Skeletal muscle tissue (tissue), 4 donors: ENCODE measurements around the gene AFF2. TPM values are rescaled to one million over a fixed set of nuclear protein-coding genes. Genes with fewer than 3 reads are reported as not detected.

ENCODE experiments used
- H3K27ac ChIP-seq: one replicate; pipeline ENCODE4 v1.7.0; 2013; ENCODE audit warnings: mild to moderate bottlenecking, low read depth, low read length, inconsistent platforms
- H3K27me3 ChIP-seq, 3 donors: one replicate each; pipeline ENCODE4 v1.7.0; 2013; ENCODE audit warnings: low read length in 3 of 3; ENCODE audit not compliant: control insufficient read depth in 3 of 3, insufficient read depth in 3 of 3
- H3K36me3 ChIP-seq, 3 donors: one replicate each; pipeline ENCODE4 v1.7.0; 2013; ENCODE audit warnings: low read length in 3 of 3; ENCODE audit not compliant: control insufficient read depth in 3 of 3, insufficient read depth in 3 of 3
- H3K4me1 ChIP-seq, 3 donors: one replicate each; pipeline ENCODE4 v1.7.0; 2013; ENCODE audit warnings: low read length in 3 of 3, mild to moderate bottlenecking in 3 of 3; ENCODE audit not compliant: control insufficient read depth in 3 of 3, insufficient read depth in 3 of 3
- H3K4me3 ChIP-seq, 3 donors: one replicate each; pipeline ENCODE4 v1.7.0; 2013; ENCODE audit warnings: low read length in 3 of 3
- H3K9ac ChIP-seq, 3 donors: one replicate each; pipeline ENCODE4 v1.7.0; 2013; ENCODE audit warnings: low read length in 3 of 3, mild to moderate bottlenecking in 3 of 3, moderate library complexity in 2 of 3, low read depth in 1 of 3
- H3K9me3 ChIP-seq, 3 donors: one replicate each; pipeline ENCODE4 v1.7.0; 2013; ENCODE audit warnings: low read length in 3 of 3; ENCODE audit not compliant: control insufficient read depth in 3 of 3
- total RNA-seq: library from RNA; depleted of rRNA; stranded (reverse); fragments of >200 nt; gene quantifications from one replicate; pipeline ENCODE4 v1.2.3, GENCODE V29; 2014
- donor health status: Osteomylitis.

AFF2 gene
- total RNA-seq, 1 donor from 2014 or later, result 2.6 TPM

DNA sequence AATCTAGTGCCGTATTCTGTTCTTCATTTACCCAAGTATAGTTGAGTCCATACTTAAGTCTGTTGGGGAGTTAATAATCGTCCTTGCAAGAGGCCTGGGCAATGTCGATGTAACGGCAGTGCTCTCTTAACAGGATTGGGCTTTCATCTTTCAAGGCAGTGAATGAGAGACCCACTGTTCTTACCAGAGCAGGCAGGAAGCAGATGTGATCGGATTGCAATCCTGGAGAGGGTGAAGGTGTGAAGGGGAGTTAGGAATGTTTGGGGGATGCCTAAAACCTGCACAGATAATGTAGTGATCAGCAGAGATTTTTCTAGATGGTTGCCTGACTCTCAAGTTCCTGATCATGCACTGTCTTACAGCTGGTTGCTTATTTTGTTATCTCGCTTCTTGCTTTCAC is 308.4 kb downstream of the AFF2 start:
- Histone ChIP-seq H3K27ac (no peak overlapping the region), H3K27me3 (no peaks in the 10 kb centered on the region), H3K9ac (no peak overlapping the region), H3K4me3 (no peak overlapping the region), H3K4me1 (no peaks in the 10 kb centered on the region), H3K36me3 (no peaks in the 10 kb centered on the region), H3K9me3 (no peaks in the 10 kb centered on the region)

DNA sequence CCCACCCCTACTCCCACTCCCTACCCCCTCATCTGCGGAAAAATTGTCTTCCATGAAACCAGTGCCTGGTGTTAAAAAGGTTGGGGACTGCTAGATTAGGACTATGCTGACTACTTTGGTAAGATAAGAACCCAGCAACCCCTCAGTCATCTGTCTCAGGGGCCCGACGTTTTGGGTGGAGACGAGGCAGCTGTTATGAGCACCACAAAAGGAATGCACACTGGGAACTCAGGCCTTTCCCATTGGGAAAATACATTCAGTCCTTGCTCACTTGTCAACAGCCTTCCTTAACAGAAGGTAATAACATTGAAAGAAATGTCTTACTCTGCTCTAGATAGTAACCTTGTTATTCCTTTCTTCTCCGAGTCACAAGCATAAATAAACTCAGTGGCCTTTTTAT is 310.8 kb downstream of the AFF2 start:
- Histone ChIP-seq H3K9me3 (no peaks in the 10 kb centered on the region), H3K4me1 (no peaks in the 10 kb centered on the region), H3K27ac (no peak overlapping the region), H3K27me3 (no peaks in the 10 kb centered on the region), H3K9ac (no peak overlapping the region), H3K36me3 (no peaks in the 10 kb centered on the region), H3K4me3 (no peak overlapping the region)

DNA sequence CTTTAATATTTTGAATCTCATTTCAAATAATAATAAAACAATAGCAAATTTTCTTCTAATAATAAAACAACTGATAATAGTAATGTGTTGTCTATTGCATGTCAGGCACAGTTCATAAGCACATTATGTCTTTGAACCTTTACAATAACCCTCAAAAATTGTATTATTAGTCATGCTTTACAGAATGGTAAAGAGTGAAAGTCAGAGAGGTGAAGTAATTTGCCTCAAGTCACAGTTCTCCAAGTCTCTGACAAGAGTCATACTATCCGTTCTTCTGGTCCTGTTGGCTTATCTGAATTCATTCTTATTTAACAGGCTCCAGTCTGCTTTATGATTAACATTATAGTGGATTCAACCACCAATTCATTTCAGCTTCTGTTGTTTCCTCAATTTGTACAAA is 313.0 kb downstream of the AFF2 start:
- no peaks in the 10 kb centered on the region for H3K4me1 ChIP-seq
- H3K36me3 ChIP-seq, result no peaks in the 10 kb centered on the region
- H3K27ac ChIP-seq, result no peak overlapping the region
- H3K4me3 ChIP-seq, result no peak overlapping the region
- no peaks in the 10 kb centered on the region for H3K27me3 ChIP-seq
- H3K9ac ChIP-seq, result no peak overlapping the region
- H3K9me3 ChIP-seq, result no peaks in the 10 kb centered on the region

DNA sequence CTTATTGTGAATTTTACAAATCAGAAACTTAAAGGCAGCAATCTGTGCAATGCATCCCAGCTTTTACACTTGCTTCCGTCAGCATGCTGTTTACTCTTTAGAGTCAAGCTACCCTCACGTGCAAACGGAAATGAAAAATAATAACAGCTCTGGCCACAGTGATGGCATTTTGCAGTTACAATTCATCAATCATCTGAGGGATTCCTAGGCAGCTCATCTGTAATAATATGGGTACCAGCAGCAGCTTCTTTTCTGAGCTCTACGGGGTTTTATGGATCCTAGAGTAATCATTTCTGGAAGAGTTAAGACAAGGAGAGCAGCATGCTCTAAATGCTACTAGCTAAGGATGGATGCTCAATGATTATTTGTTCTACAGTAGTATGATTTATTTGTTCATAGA is 313.6 kb downstream of the AFF2 start:
- H3K27me3 ChIP-seq, result no peaks in the 10 kb centered on the region
- H3K36me3 ChIP-seq, result no peaks in the 10 kb centered on the region
- no peak overlapping the region for H3K27ac ChIP-seq
- no peaks in the 10 kb centered on the region for H3K9me3 ChIP-seq
- H3K4me1 ChIP-seq, result no peaks in the 10 kb centered on the region
- H3K4me3 ChIP-seq, result no peak overlapping the region
- H3K9ac ChIP-seq, result no peak overlapping the region

DNA sequence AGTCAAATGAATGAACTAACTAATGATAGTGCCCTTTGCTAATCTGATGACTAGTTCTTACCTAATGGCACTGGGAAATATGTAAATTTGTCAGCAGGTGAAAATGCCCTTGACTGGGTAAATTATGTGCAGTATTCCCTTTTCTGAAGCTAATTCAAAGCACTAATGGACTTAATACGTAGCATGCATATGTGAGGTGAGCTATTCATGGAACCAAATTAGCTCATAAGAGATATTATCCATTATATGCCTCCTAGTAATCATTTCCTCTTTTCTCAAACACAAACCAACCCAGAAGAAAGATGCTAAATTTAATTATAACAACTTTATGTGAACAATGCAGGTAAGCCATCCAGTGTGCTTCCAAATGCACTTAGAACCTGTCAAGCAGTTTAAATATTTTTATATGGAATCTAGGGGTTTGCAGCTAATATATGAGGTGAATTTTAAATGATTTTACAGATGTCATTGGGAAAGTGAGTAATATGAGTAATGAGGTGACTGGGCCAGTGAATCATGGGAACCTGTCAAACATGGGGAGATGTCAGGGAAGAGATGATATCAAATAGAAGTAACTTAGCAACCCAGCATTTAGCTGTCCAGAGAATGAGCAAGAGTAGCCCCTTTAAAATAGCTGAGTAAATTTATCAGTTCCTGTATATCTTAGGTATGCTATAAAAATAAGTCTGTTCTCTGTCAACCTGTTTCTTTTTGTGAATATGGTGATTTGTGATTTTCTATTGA is 315.0 kb downstream of the AFF2 start:
- H3K4me1 ChIP-seq, result no peaks in the 10 kb centered on the region
- H3K27ac ChIP-seq, result no peak overlapping the region
- no peaks in the 10 kb centered on the region for H3K36me3 ChIP-seq
- no peak overlapping the region for H3K4me3 ChIP-seq
- H3K9me3 ChIP-seq, result no peaks in the 10 kb centered on the region
- no peak overlapping the region for H3K9ac ChIP-seq
- H3K27me3 ChIP-seq, result no peaks in the 10 kb centered on the region

DNA sequence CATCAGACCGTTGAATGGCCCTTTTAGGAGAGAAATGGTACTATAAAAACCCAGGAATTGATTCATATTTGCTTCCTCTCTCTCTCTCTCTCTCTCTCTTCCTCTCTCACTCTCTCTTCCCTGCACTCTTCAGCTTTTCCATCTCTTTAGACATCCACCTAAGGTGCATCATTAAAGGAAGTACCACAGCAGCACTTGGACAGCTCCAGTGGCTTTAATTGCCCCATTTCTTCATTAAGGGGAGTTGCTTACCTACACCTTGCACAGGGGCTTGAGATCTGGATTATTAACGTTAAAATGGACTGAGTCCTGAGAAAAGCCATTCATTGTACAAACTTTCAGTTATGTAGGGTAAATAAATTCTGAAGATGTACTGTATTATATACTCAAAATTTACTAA is 323.6 kb downstream of the AFF2 start:
- no peaks in the 10 kb centered on the region for H3K27me3 ChIP-seq
- no peaks in the 10 kb centered on the region for H3K9me3 ChIP-seq
- H3K9ac ChIP-seq, result no peak overlapping the region
- no peaks in the 10 kb centered on the region for H3K4me1 ChIP-seq
- no peak overlapping the region for H3K27ac ChIP-seq
- H3K4me3 ChIP-seq, result no peak overlapping the region
- H3K36me3 ChIP-seq, result no peaks in the 10 kb centered on the region

DNA sequence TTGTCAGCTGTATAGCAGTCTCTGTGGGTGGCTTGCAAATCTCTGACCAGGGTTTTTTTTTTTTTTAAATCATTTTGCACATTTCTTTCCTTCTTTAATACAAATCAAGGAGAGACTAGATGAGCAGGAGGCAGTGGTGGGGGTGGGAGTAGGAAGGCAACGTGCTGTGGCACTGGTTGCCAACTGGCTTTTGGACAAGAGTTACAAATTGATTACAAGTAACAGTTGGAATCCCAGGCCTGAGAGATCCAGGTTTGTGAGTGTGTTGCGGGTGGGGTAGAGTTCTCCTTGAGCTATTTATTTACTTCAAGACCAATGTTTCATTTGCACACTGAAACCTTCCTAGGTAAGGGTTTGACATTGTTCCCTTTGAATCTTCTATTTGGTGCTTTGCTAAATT is 325.3 kb downstream of the AFF2 start:
- Histone ChIP-seq H3K9ac (no peak overlapping the region), H3K9me3 (no peaks in the 10 kb centered on the region), H3K4me1 (no peaks in the 10 kb centered on the region), H3K27ac (no peak overlapping the region), H3K27me3 (no peaks in the 10 kb centered on the region), H3K36me3 (no peaks in the 10 kb centered on the region), H3K4me3 (no peak overlapping the region)

DNA sequence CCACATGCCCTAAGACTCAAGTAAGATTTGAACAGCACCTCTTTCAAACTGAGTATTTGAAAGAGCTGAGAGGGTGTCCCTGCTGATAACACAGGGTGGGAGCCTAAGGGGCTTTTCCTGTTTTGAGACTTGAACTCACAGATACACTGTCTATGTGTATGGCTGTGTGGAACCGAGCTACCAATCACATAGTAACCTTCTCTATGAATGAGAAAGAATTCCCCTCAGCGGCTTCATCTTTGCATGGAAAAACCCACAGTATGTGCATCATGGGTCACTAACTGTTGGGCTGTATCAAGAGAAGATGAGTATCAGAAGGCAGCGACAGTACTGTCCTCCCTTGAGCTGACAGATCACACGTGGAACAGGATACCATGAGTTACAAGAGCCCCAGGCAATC is 336.3 kb downstream of the AFF2 start:
- Histone ChIP-seq H3K27me3 (no peaks in the 10 kb centered on the region), H3K27ac (no peak overlapping the region), H3K4me3 (no peak overlapping the region), H3K36me3 (no peaks in the 10 kb centered on the region), H3K9me3 (no peaks in the 10 kb centered on the region), H3K9ac (no peak overlapping the region), H3K4me1 (no peaks in the 10 kb centered on the region)

DNA sequence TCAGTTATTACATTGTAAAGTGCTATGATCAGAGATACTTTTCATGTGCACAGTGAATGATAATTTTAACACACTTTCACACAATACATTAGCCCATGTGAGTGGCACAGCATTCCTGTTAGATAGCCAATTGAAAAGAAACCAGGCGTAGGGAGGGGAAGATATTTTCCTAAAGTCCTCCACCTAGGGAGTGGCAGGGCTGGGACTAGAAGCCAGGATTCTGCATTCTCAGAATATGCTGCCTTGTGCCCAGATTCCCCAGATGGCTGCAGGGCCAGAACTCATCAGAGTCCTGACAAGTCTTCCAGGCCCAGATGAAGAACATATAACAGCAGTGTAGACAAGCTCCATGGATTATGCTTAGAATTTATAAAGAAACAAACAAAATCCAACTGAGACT is 350.2 kb downstream of the AFF2 start:
- no peak overlapping the region for H3K9ac ChIP-seq
- no peaks in the 10 kb centered on the region for H3K36me3 ChIP-seq
- no peak overlapping the region for H3K27ac ChIP-seq
- H3K4me1 ChIP-seq, result no peaks in the 10 kb centered on the region
- no peaks in the 10 kb centered on the region for H3K9me3 ChIP-seq
- no peak overlapping the region for H3K4me3 ChIP-seq
- no peaks in the 10 kb centered on the region for H3K27me3 ChIP-seq

DNA sequence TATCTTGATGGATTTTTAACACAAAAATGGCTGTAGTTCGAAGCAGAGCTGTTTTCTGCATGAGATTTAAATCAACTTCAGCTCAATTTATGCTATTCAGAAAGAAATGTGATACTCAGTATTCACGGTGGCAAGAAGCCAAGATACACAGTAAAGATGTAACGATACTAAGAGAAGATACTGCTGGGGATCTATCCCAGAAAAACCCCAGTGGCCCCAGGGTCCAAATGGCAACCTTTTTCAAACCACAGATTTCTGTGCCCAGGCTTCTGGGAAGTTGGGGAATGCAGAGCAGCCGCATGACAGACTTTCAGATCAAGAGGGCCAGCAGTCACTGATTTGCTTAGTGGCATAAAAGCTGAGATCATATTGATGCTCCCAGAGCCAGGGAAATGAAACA is 353.9 kb downstream of the AFF2 start:
- H3K4me1 ChIP-seq, result no peaks in the 10 kb centered on the region
- no peak overlapping the region for H3K4me3 ChIP-seq
- H3K9me3 ChIP-seq, result no peaks in the 10 kb centered on the region
- no peaks in the 10 kb centered on the region for H3K27me3 ChIP-seq
- no peak overlapping the region for H3K9ac ChIP-seq
- H3K27ac ChIP-seq, result no peak overlapping the region
- no peaks in the 10 kb centered on the region for H3K36me3 ChIP-seq
